HCT116 (cell line): ENCODE results near the gene NTSR1. TPM values are rescaled to one million over a fixed set of nuclear protein-coding genes. Genes with fewer than 3 reads are reported as not detected.

Source experiments
- ATAC-seq: fragments of 200-7000 bp; cut with Tn5 transposase; 2 replicates; pipeline ENCODE4 v1.9.1; 2020; ENCODE audit warnings: mild to moderate bottlenecking, moderate library complexity
- BruUV-seq: library from RNA; stranded (reverse); fragments of 400-500 nt; replicated peaks from 2 replicates; lab custom pipeline; 2021; lab: Mats Ljungman, UMichigan
- CTCF ChIA-PET: fragments of 300-600 bp; sonication (Branson Sonifier 250); formaldehyde crosslinking; loops from one replicate; lab custom pipeline; 2021; ENCODE audit warnings: antibody characterized with exemption; lab: Charles Lee
- POLR2A ChIA-PET: fragments of 300-600, 350-600 bp; sonication (Branson Sonifier 250); formaldehyde crosslinking; loops from one replicate; lab custom pipeline; 2021; ENCODE audit warnings: antibody characterized with exemption; lab: Charles Lee
- RAD21 ChIA-PET, 2 experiments: fragments of 300-600 bp; sonication (Branson Sonifier 250); formaldehyde crosslinking; loops; one replicate each; lab custom pipeline; 2023; ENCODE audit warnings: low total read pairs in 2 of 2; ENCODE audit not compliant: uncharacterized antibody in 2 of 2, unreplicated experiment in 2 of 2, low non-redundant PET in 1 of 2; lab: Charles Lee
- DNase-seq: peaks from one replicate; pipeline ENCODE4 v3.0.0-alpha.2; 2010; ENCODE audit warnings: low read depth, low spot score
- H2AFZ ChIP-seq: fragments of 200-600 bp; shearing (Covaris generic), sonication (generic); 2 replicates; pipeline ENCODE4 v1.6.1; 2017; ENCODE audit warnings: low read depth, mixed run types, mixed read lengths, antibody characterized with exemption, low read length; ENCODE audit not compliant: poor library complexity, severe bottlenecking
- H3K27ac ChIP-seq: 2 replicates; pipeline ENCODE4 v1.5.1; 2012; ENCODE audit warnings: low read depth, low read length
- H3K27me3 ChIP-seq: fragments of 200-600 bp; sonication (generic); 2 replicates; pipeline ENCODE4 v1.6.1; 2016; ENCODE audit warnings: mixed run types, low read length, mixed read lengths; ENCODE audit not compliant: insufficient read depth
- H3K36me3 ChIP-seq, 2 experiments: fragments of 200-500 bp in 1 of 2; fragments of 200-600 bp in 1 of 2; sonication (Bioruptor generic) in 1 of 2; sonication (generic) in 1 of 2; 2 replicates each; pipeline versions ENCODE4 v1.5.1 to v1.6.1; 2014 to 2016; ENCODE audit warnings: low read length in 2 of 2, inconsistent platforms in 1 of 2, mixed read lengths in 1 of 2, mixed run types in 1 of 2; ENCODE audit not compliant: insufficient read depth in 2 of 2, control insufficient read depth in 1 of 2
- H3K4me1 ChIP-seq, 2 experiments: fragments of 200-600 bp in 1 of 2; sonication (generic) in 1 of 2; 2 replicates each; pipeline versions ENCODE4 v1.5.1 to v1.6.1; 2012 to 2017; ENCODE audit warnings: low read length in 2 of 2, inconsistent platforms in 1 of 2, mild to moderate bottlenecking in 1 of 2, mixed read lengths in 1 of 2, mixed run types in 1 of 2, moderate library complexity in 1 of 2; ENCODE audit not compliant: insufficient read depth in 2 of 2, control insufficient read depth in 1 of 2
- H3K4me2 ChIP-seq: fragments of 200-600 bp; sonication (generic); 2 replicates; pipeline ENCODE4 v1.6.1; 2017; ENCODE audit warnings: mixed run types, low read length, mixed read lengths
- H3K4me3 ChIP-seq, 2 experiments: fragments of 200-600 bp in 1 of 2; sonication (generic) in 1 of 2; replicated peaks in 1 of 2; 2 replicates each; pipeline ENCODE4 v1.5.1; 2011 to 2016; ENCODE audit warnings: low read length in 2 of 2, control low read depth in 1 of 2, low read depth in 1 of 2, mild to moderate bottlenecking in 1 of 2, mixed read lengths in 1 of 2, mixed run types in 1 of 2
- H3K79me2 ChIP-seq: fragments of 200-600 bp; sonication (generic); 2 replicates; pipeline ENCODE4 v1.6.1; 2017; ENCODE audit warnings: mild to moderate bottlenecking, mixed run types, low read length, moderate library complexity, mixed read lengths; ENCODE audit not compliant: insufficient read depth
- H3K9ac ChIP-seq: fragments of 200-600 bp; sonication (generic); 2 replicates; pipeline ENCODE4 v1.6.1; 2016; ENCODE audit warnings: low read length, mixed read lengths
- H3K9me2 ChIP-seq: fragments of 200-600 bp; sonication (generic), shearing (Covaris generic); 2 replicates; pipeline ENCODE4 v1.6.1; 2017; ENCODE audit warnings: mixed run types, mild to moderate bottlenecking, moderate library complexity; ENCODE audit not compliant: insufficient read depth
- H3K9me3 ChIP-seq, 2 experiments: fragments of 200-500 bp in 1 of 2; fragments of 200-600 bp in 1 of 2; sonication (Bioruptor generic) in 1 of 2; sonication (generic) in 1 of 2; 2 replicates each; pipeline ENCODE4 v1.6.1; 2014 to 2017; ENCODE audit warnings: low read length in 2 of 2, mixed read lengths in 2 of 2, inconsistent platforms in 1 of 2, low read depth in 1 of 2, mild to moderate bottlenecking in 1 of 2, mixed run types in 1 of 2, moderate library complexity in 1 of 2; ENCODE audit not compliant: control insufficient read depth in 1 of 2, insufficient read depth in 1 of 2
- H4K20me1 ChIP-seq: fragments of 200-600 bp; sonication (generic), shearing (Covaris generic); 2 replicates; pipeline ENCODE4 v1.6.1; 2017; ENCODE audit warnings: mixed run types, mild to moderate bottlenecking, moderate library complexity; ENCODE audit not compliant: insufficient read depth
- ATF3 ChIP-seq: IDR thresholded peaks from 2 replicates; pipeline ENCODE4 v1.6.1; 2012
- JUND ChIP-seq: IDR thresholded peaks from 2 replicates; pipeline ENCODE4 v1.6.1; 2012
- POLR2AphosphoS5 ChIP-seq: IDR thresholded peaks from 2 replicates; pipeline ENCODE4 v1.6.1; 2011; ENCODE audit warnings: mild to moderate bottlenecking, low read depth, low read length, moderate library complexity
- REST ChIP-seq: IDR thresholded peaks from 2 replicates; pipeline ENCODE4 v1.6.1; 2012; ENCODE audit warnings: low read depth
- SP1 ChIP-seq: IDR thresholded peaks from 2 replicates; pipeline ENCODE4 v1.6.1; 2012; ENCODE audit warnings: low read depth
- TCF7L2 ChIP-seq: IDR thresholded peaks from 2 replicates; pipeline ENCODE4 v1.7.0; 2011; ENCODE audit warnings: borderline replicate concordance, inconsistent platforms; ENCODE audit not compliant: insufficient read depth, insufficient read length; ENCODE audit errors: extremely low read depth
- YY1 ChIP-seq: IDR thresholded peaks from 2 replicates; pipeline ENCODE4 v1.6.1; 2011; ENCODE audit warnings: low read length, low read depth, moderate library complexity, mild to moderate bottlenecking; ENCODE audit not compliant: insufficient replicate concordance; ENCODE audit errors: extremely low read depth
- intact Hi-C: fragments of 100-400 bp; cut with micrococcal nuclease; formaldehyde crosslinking; loops from 2 replicates; pipeline ENCODE4 v1.10.0; 2022
- total RNA-seq: library from RNA; stranded (reverse); gene quantifications from one replicate; pipeline ENCODE4 v1.2.1, GENCODE V29; 2021; ENCODE audit not compliant: unreplicated experiment
- TF ChIP-seq, protein P1 (sequence below), 3 experiments: fragments of 200-600 bp in 1 of 3; sonication (generic) in 1 of 3; IDR thresholded peaks in 2 of 3; conservative IDR thresholded peaks in 1 of 3; 2 replicates each; pipeline ENCODE4 v1.5.1; 2012 to 2017; ENCODE audit warnings: low read depth in 2 of 3, low read length in 2 of 3, antibody characterized with exemption in 1 of 3, borderline replicate concordance in 1 of 3, control low read depth in 1 of 3, mild to moderate bottlenecking in 1 of 3, mixed read lengths in 1 of 3, mixed run types in 1 of 3, moderate library complexity in 1 of 3; ENCODE audit not compliant: insufficient read depth in 1 of 3

Gene NTSR1
- total RNA-seq, 1 experiment from 2014 or later: 187 TPM

- H3K27me3 ChIP-seq: no peaks in the 10 kb centered on the region
- no TSS peak for BruUV-seq
Observed at GRCh38 chr20:62766716-62767115, 58.1 kb downstream of the NTSR1 start.

DNA sequence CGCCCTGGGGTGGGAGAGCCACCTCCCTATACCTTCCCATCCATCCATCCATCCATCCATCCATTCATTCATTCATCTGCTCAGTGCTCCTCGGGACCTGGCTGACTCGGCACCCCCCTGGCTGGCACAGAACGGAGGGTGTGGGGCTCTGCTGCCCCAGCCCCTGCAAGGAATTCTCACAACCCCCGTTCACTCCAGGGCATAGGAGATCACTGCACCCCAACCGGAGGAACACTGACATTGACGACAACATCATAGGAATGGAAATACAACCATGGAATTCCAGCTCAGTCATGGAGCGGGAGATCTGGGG lies 59.6 kb downstream of the NTSR1 start:
- Histone ChIP-seq H3K36me3 (no peaks in the 10 kb centered on the region), H3K4me2 (no peak overlapping the region), H3K9me3 (no peaks in the 10 kb centered on the region), H3K9me2 (no peaks in the 10 kb centered on the region), H3K27ac (no peak overlapping the region), H3K4me3 (no peak overlapping the region), H3K4me1 (peaks cover 10 to 32% of the 10 kb centered on the region in 2 experiments; a peak in 3 of 4 replicates), H4K20me1 (no peaks in the 10 kb centered on the region), H3K27me3 (no peaks in the 10 kb centered on the region), H3K9ac (no peak overlapping the region), H3K79me2 (no peaks in the 10 kb centered on the region), H2AFZ (no peak overlapping the region)
- DNase-seq: no peak
- ChIA-PET POLR2A (no interaction called here), RAD21 (no interaction called here), CTCF (no interaction called here)
- intact Hi-C loops: no loop called here
- TF ChIP-seq SP1 (no peak), JUND (no peak), REST (no peak), ATF3 (no peak), TCF7L2 (no peak)
- TF ChIP-seq, protein P1, sequence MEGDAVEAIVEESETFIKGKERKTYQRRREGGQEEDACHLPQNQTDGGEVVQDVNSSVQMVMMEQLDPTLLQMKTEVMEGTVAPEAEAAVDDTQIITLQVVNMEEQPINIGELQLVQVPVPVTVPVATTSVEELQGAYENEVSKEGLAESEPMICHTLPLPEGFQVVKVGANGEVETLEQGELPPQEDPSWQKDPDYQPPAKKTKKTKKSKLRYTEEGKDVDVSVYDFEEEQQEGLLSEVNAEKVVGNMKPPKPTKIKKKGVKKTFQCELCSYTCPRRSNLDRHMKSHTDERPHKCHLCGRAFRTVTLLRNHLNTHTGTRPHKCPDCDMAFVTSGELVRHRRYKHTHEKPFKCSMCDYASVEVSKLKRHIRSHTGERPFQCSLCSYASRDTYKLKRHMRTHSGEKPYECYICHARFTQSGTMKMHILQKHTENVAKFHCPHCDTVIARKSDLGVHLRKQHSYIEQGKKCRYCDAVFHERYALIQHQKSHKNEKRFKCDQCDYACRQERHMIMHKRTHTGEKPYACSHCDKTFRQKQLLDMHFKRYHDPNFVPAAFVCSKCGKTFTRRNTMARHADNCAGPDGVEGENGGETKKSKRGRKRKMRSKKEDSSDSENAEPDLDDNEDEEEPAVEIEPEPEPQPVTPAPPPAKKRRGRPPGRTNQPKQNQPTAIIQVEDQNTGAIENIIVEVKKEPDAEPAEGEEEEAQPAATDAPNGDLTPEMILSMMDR (IDR thresholded peaks at IDR 0.05 in 2 of 3, conservative IDR thresholded peaks at IDR 0.05 in 1 of 3; ENCODE audit: borderline replicate concordance in 1 of 3, insufficient read depth in 1 of 3, low read depth in 2 of 3, low read length in 2 of 3): no peak
- BruUV-seq: no TSS peak
- no peak for ATAC-seq

More at GRCh38 chr20:62766716-62767115, 58.1 kb downstream of the NTSR1 start:
- Histone ChIP-seq H4K20me1 (no peaks in the 10 kb centered on the region), H3K27ac (no peak overlapping the region), H3K4me2 (peak overlapping the region; percentile 46), H2AFZ (no peak overlapping the region), H3K4me1 (peaks cover 10 to 32% of the 10 kb centered on the region in 2 experiments; a peak in 3 of 4 replicates), H3K9me2 (no peaks in the 10 kb centered on the region), H3K4me3 (no peak overlapping the region), H3K9me3 (no peaks in the 10 kb centered on the region), H3K79me2 (no peaks in the 10 kb centered on the region), H3K36me3 (peaks cover 0 to 1% of the 10 kb centered on the region in 2 experiments; a peak in 1 of 4 replicates), H3K9ac (no peak overlapping the region)
- ChIA-PET CTCF (interaction anchor here (1.0 to 1.2 kb wide), 2 partner anchors 24 to 27 kb away, joined by 3 read pairs; no protein-coding TSS in a partner anchor), POLR2A (interaction anchor here (0.7 kb wide), 1 partner anchor 38 kb away, joined by 3 read pairs; no protein-coding TSS in a partner anchor), RAD21 (no interaction called here)
- TF ChIP-seq YY1 (no peak), POLR2AphosphoS5 (0 out of 2 replicates have a peak, but pooled peaks have one; percentile 25)
- DNase-seq (no peak), ATAC-seq (no peak)
- intact Hi-C loops: no loop called here
